ENCODE data around the gene GPBP1L1. TPM values are rescaled to one million over a fixed set of nuclear protein-coding genes. Genes with fewer than 3 reads are reported as not detected.
"Not testable (repeated sequence)": the region's sequence is repeated elsewhere in the genome, so short reads cannot be mapped to it uniquely, and the experiment has no call there.

Gene GPBP1L1
- total RNA-seq, 1 donor from 2014 or later, result 80.7 TPM

DNA sequence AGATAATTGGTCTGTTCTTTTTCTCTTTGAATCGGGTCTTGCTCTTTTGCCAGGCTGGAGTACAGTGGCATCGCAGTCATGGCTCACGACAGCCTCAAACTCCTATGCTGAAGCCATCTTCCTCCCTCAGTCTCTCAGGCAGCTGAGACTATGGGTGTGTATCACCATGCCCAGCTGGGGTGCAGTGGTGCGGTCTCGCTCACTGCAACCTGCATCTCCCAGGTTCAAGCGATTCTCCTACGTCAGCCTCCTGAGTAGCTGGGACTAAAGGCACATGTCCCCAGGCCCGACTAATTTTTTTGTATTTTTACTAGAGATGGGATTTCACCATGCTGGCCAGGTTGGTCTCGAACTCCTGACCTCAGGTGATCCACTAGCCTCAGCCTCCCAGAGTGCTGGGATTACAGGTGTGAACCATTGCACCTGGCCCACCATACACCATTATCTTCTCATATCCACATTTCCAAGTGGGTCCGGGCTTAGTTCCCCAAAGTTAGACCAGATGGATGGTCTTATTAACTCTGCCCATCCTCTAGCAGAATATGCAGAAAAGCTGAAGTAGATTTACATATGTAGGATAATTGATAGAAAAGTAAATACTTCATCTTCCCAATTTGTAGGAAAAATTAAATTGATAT lies 75.6 kb downstream of the GPBP1L1 start:
- intact Hi-C loops (cut with micrococcal nuclease), result no loop called here
- H3K27me3 ChIP-seq (ENCODE audit: low read depth), result no peaks in the 10 kb centered on the region
- H3K27ac ChIP-seq (replicated peaks), result no peak overlapping the region
- peaks cover 77% of the 10 kb centered on the region for H3K36me3 ChIP-seq
- TF ChIP-seq, protein P1, sequence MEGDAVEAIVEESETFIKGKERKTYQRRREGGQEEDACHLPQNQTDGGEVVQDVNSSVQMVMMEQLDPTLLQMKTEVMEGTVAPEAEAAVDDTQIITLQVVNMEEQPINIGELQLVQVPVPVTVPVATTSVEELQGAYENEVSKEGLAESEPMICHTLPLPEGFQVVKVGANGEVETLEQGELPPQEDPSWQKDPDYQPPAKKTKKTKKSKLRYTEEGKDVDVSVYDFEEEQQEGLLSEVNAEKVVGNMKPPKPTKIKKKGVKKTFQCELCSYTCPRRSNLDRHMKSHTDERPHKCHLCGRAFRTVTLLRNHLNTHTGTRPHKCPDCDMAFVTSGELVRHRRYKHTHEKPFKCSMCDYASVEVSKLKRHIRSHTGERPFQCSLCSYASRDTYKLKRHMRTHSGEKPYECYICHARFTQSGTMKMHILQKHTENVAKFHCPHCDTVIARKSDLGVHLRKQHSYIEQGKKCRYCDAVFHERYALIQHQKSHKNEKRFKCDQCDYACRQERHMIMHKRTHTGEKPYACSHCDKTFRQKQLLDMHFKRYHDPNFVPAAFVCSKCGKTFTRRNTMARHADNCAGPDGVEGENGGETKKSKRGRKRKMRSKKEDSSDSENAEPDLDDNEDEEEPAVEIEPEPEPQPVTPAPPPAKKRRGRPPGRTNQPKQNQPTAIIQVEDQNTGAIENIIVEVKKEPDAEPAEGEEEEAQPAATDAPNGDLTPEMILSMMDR (IDR thresholded peaks at IDR 0.05; ENCODE audit: borderline replicate concordance), result no peak
- no peak for DNase-seq
- no peaks in the 10 kb centered on the region for H3K9me3 ChIP-seq (replicated peaks)
- H3K4me3 ChIP-seq, result no peak overlapping the region
- peaks cover 18% of the 10 kb centered on the region for H3K4me1 ChIP-seq

DNA sequence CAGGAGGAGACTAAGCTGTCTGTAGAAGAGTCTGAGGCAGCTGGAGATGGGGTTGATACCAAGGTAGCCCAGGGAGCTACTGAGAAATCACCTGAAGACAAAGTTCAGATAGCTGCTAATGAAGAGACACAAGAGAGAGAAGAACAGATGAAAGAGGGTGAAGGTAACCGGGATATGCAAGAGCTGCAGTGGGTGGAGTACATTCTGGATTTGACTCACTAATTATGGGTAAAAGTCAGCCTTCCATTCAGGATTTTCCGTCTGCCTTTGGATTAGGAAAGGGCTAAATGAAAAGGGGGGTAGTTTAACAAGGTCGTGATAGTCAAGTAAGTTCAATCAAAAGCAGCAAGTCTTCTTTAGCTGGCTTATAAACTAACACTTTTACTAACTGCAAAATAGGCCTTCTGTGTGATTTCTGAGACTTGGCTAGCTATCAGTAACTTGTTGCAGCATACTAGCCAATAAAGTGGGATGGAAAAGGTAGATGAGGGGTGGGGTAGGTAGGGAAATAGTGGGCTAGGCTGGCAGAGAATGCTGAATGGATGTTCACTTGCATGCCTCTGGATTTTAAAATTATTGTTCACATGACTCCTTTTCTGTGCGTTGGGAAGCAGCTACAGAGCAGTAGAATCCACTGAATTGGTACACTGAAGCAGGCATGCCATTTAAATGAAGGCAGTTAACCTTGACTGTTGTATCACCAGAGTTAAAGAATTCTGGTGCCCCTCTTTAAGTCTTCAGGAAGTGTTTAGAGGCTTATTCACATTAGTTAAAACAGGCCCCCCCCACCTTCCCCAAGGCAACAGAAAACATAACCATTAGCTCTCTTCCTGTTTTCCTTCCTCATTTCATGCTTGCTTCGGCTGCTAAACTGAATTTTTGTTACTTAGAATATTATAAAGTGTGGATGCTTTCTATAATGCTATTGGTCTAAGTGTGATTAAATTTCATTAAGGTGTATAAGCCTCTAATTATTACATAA lies 77.9 kb downstream of the GPBP1L1 start:
- H3K9me3 ChIP-seq (replicated peaks), result no peaks in the 10 kb centered on the region
- intact Hi-C loops (cut with micrococcal nuclease), result no loop called here
- no peak overlapping the region for H3K4me3 ChIP-seq
- H3K27ac ChIP-seq (replicated peaks), result peak overlapping the region; percentile 41
- TF ChIP-seq, protein P1 (IDR thresholded peaks at IDR 0.05; ENCODE audit: borderline replicate concordance), result no peak
- peaks cover 18% of the 10 kb centered on the region for H3K4me1 ChIP-seq
- peaks cover 76% of the 10 kb centered on the region for H3K36me3 ChIP-seq
- no peak for DNase-seq
- H3K27me3 ChIP-seq (ENCODE audit: low read depth), result no peaks in the 10 kb centered on the region

DNA sequence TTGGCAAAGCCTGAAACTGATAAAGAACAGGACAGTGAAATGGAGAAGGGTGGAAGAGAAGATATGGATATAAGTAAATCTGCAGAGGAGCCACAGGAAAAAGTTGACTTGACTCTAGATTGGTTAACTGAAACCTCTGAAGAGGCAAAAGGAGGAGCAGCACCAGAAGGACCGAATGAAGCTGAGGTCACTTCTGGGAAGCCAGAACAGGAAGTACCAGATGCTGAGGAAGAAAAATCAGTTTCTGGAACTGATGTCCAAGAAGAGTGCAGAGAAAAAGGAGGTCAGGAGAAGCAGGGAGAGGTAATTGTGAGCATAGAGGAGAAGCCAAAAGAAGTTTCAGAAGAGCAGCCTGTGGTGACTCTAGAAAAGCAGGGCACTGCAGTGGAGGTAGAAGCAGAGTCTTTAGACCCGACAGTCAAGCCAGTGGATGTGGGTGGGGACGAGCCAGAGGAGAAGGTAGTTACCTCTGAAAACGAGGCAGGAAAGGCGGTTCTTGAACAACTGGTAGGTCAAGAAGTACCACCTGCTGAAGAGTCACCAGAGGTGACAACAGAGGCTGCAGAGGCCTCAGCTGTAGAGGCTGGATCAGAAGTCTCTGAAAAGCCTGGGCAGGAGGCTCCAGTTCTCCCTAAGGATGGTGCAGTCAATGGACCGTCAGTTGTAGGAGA lies 78.8 kb downstream of the GPBP1L1 start:
- TF ChIP-seq, protein P1 (IDR thresholded peaks at IDR 0.05; ENCODE audit: borderline replicate concordance), result no peak

DNA sequence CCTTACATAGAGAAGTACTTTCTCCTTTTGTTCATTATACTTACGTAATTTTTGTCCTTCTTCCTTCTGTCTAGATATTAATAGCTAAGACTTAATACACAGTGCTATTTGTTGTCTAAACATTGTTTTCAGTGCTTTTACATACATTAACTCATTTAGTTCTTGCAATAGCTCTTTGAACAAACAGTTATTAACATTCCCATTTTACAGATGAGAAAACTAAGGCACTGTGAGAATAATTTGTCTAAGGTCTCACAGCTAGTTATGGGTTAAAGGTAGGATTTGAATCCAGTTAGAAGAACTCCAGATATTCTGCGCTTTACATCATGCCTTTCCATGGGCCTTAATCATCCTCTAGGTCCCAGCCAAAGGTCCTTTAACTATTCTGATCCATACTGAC lies 82.1 kb downstream of the GPBP1L1 start:
- Histone ChIP-seq H3K4me1 (peaks cover 22% of the 10 kb centered on the region), H3K27ac (replicated peaks) (no peak overlapping the region), H3K4me3 (no peak overlapping the region), H3K27me3 (ENCODE audit: low read depth) (no peaks in the 10 kb centered on the region), H3K36me3 (peaks cover 54% of the 10 kb centered on the region), H3K9me3 (replicated peaks) (no peaks in the 10 kb centered on the region)
- TF ChIP-seq, protein P1 (IDR thresholded peaks at IDR 0.05; ENCODE audit: borderline replicate concordance), result no peak
- DNase-seq, result no peak
- intact Hi-C loops (cut with micrococcal nuclease), result no loop called here

More for the DNA sequence above, 78.8 kb downstream of the GPBP1L1 start:
- Histone ChIP-seq H3K9me3 (replicated peaks) (no peaks in the 10 kb centered on the region), H3K4me1 (peaks cover 18% of the 10 kb centered on the region), H3K27me3 (ENCODE audit: low read depth) (no peaks in the 10 kb centered on the region), H3K4me3 (no peak overlapping the region), H3K36me3 (peaks cover 75% of the 10 kb centered on the region), H3K27ac (replicated peaks) (peak overlapping the region; percentile 37)
- DNase-seq, result no peak
- intact Hi-C loops (cut with micrococcal nuclease), result no loop called here

DNA sequence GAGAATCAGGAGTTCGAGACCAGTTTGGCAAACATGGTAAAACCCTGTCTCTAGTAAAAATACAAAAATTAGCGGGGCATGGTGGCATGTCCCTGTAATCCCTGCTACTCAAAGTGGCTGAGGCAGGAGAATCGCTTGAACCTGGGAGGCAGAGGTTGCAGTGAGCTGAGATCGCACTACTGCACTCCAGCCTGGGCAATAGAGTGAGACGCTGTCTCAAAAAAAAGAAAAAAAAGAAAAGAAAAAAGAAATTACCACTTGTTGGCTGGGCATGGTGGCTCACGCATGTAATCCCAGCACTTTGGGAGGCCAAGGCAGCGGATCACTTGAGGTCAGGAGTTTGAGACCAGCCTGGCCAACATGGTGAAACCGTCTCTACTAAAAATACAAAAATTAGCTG lies 89.6 kb downstream of the GPBP1L1 start:
- H3K9me3 ChIP-seq (replicated peaks); intact Hi-C loops (cut with micrococcal nuclease); H3K4me1 ChIP-seq; H3K27ac ChIP-seq (replicated peaks); DNase-seq; H3K27me3 ChIP-seq (ENCODE audit: low read depth); H3K4me3 ChIP-seq: not testable (repeated sequence)
- peaks cover 33% of the 10 kb centered on the region for H3K36me3 ChIP-seq
